ENCODE measurements around the gene PIP4K2A.
A peak's percentile ranks its signal among the peaks of the same experiment; 100 is the strongest.

PIP4K2A gene

DNA sequence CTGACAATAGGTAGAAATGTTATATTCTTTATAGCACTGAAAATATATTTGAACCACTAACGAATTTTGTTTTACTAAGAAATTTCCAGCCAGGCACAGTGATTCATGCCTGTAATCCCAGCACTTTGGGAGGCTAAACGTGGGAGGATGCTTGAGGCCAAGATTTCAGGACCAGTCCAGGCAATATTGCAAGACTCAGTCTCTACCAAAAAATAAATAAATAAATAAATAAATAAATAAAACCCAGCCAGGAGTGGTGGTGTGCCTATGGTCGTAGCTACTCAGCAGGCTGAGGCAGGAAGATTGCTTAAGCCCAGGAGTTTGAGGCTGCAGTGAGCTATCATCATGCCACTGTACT is 39.8 kb downstream of the PIP4K2A start:
- H3K4me3 ChIP-seq (ENCODE audit: low read length), result no peak overlapping the region
- DNase-seq (ENCODE audit: low read depth, low spot score), result no peak

DNA sequence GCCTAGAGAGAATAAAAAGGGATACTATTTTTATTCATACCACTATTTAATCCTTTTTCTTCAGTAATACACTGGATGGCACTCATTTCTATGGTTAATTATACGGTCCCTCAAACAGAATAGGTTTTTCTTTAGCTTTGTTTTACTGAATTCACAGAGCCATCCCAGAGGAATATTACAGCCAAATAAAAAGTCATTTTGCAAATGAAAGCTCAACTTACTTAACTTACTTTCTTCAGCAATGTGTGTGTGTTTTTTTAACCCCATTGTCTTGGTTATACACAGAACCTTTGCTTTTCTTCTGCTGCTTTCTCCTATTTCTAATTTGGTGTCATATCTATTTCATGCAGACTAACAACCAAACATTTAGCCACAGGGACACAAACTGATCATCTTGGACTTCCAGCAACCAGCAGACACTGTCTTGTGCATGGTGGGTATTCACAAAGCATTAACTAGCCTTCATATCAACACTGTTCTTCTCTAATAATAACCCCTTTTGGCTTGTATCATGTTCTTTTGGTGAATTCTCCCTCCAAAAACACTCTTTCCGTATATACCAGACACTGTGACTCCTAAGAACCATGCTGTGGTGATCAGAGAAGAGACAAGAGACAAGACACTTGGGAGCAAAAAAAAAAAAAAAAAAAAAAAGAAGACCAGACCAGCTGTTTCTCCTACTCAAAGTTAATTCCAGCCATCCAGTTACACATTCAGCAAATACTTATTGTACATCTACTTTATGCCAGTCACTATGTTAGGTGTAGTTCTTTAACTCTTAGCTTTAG is 40.4 kb downstream of the PIP4K2A start:
- DNase-seq (ENCODE audit: low read depth, low spot score), result no peak
- no peak overlapping the region for H3K4me3 ChIP-seq (ENCODE audit: low read length)

GRCh38 chr10:22673091-22673392 is 41.3 kb downstream of the PIP4K2A start:
- no peak for DNase-seq (ENCODE audit: low read depth, low spot score)

GRCh38 chr10:22672319-22673090 is 41.9 kb downstream of the PIP4K2A start:
- no peak for DNase-seq (ENCODE audit: low read depth, low spot score)
- no peak overlapping the region for H3K4me3 ChIP-seq (ENCODE audit: low read length)

More at GRCh38 chr10:22673091-22673392, 41.3 kb downstream of the PIP4K2A start:
- no peak overlapping the region for H3K4me3 ChIP-seq (ENCODE audit: low read length)

- DNase-seq (ENCODE audit: low read depth, low spot score), result no peak
- H3K4me3 ChIP-seq (ENCODE audit: low read length), result no peak overlapping the region
These were observed 43.6 kb downstream of the PIP4K2A start for GRCh38 chr10:22670788-22671187.

- H3K4me3 ChIP-seq (ENCODE audit: low read length), result no peak overlapping the region
- DNase-seq (ENCODE audit: low read depth, low spot score), result no peak
These were observed 45.1 kb downstream of the PIP4K2A start for GRCh38 chr10:22669163-22669711.

DNA sequence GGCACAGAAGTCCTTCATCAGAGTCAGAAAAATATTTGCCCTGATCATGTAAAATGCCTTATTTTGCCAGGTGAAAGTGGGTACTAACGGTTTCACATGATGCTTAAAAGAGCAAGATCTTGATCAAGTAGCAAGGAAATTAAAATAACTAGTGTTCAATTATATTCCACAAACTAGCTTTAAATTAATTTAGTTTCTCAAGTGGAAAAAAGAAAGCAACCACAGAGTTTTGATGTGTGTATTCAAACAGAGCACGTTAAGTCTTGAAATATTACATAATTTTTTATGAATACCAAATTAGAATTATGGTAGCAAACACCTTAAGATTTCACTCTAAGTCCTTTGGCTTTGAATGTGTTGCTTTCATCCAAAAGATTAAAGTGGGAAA is 47.3 kb downstream of the PIP4K2A start:
- H3K4me3 ChIP-seq (ENCODE audit: low read length), result peak overlapping the region; percentile 30
- DNase-seq (ENCODE audit: low read depth, low spot score), result peak; percentile 69

GRCh38 chr10:22666287-22667092 is 47.9 kb downstream of the PIP4K2A start:
- H3K4me3 ChIP-seq (ENCODE audit: low read length), result peak overlapping the region; percentile 30
- peak; percentile 97 for DNase-seq (ENCODE audit: low read depth, low spot score)

- DNase-seq (ENCODE audit: low read depth, low spot score), result no peak
- H3K4me3 ChIP-seq (ENCODE audit: low read length), result no peak overlapping the region
These were observed 49.0 kb downstream of the PIP4K2A start for GRCh38 chr10:22665329-22665728.

GRCh38 chr10:22662733-22663330 is 51.5 kb downstream of the PIP4K2A start:
- no peak overlapping the region for H3K4me3 ChIP-seq (ENCODE audit: low read length)
- no peak for DNase-seq (ENCODE audit: low read depth, low spot score)

GRCh38 chr10:22659866-22660265 is 54.5 kb downstream of the PIP4K2A start:
- H3K4me3 ChIP-seq (ENCODE audit: low read length), result no peak overlapping the region
- no peak for DNase-seq (ENCODE audit: low read depth, low spot score)

GRCh38 chr10:22658745-22659410 is 55.5 kb downstream of the PIP4K2A start:
- H3K4me3 ChIP-seq (ENCODE audit: low read length), result no peak overlapping the region
- no peak for DNase-seq (ENCODE audit: low read depth, low spot score)

DNA sequence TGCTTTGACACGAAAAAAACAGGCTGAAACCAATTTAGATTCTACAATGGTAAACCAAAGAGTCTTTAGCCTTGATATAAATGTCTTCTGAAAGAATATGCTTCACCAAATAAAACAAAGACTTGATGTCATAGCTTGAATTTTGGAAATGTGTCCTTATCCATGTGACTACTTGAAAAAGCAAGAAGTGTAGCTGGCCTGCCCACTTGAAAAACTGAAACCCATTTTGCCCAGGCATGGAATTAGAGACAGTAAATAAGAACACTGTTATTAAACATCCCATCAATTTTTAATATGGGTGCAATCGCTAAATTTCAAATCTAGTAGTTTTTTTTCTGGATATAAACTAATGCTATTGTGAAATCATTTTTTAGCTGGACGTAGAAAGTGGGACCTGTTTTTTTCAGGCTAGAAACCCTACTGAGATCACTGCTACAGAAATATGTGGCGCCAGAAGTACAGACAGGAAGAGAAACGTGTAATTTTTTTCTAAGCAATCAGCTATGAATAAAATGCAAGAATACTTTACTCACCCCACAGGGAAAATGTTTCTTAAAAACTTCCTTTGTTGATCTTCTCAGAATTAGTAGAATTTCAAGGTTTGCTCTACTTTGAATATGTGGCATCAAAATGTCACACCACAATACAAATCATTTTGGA is 56.7 kb downstream of the PIP4K2A start:
- H3K4me3 ChIP-seq (ENCODE audit: low read length), result no peak overlapping the region
- no peak for DNase-seq (ENCODE audit: low read depth, low spot score)

DNA sequence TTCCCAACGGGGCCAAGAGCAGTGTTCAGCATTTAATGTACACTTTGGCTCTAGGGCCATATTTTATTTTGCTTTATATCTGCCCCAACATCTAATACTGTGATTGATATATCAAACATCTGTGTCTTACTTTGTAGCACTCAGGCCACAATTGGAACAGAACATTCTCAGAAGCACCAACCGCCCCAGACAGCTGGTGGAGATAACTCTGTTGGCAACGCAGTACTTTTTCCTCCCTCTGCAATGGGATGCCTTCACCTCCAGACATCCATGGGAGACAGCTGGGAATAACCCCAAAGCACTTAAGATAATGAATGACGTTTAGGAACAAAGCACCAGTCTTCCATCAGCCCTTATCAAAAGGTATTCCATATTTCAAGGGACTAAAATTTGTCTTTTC is 57.4 kb downstream of the PIP4K2A start:
- no peak overlapping the region for H3K4me3 ChIP-seq (ENCODE audit: low read length)
- no peak for DNase-seq (ENCODE audit: low read depth, low spot score)

DNA sequence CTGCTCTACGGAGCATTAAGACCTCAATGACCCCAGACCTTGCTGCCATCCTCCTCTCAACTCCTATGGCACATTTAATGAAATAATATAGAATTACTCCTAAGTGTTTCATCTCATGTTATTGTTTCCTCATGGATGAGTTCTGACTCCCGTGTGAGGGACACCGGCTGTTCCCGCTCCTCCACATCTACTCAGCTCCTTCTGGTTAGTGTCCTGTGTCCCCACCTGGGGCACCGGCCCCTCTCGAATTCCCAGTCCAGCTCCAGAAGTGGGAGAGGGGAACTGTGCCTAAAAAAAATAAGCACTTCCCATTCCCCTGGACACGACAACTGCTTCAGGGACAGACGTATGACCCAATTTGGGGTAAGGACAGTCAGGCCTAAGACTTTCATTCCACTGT is 58.3 kb downstream of the PIP4K2A start:
- H3K4me3 ChIP-seq (ENCODE audit: low read length), result no peak overlapping the region

GRCh38 chr10:22655312-22655981 is 58.9 kb downstream of the PIP4K2A start:
- DNase-seq (ENCODE audit: low read depth, low spot score), result peak; percentile 87
- H3K4me3 ChIP-seq (ENCODE audit: low read length), result peak overlapping the region; percentile 14; the same call in 1 of the 2 replicates

More for the DNA sequence above, 58.3 kb downstream of the PIP4K2A start:
- no peak for DNase-seq (ENCODE audit: low read depth, low spot score)

- no peak overlapping the region for H3K4me3 ChIP-seq (ENCODE audit: low read length)
- peak; percentile 55 for DNase-seq (ENCODE audit: low read depth, low spot score)
These were observed 61.3 kb downstream of the PIP4K2A start for GRCh38 chr10:22652988-22653481.
